Adrenal gland (tissue), 5 donors: ENCODE data around the gene DOCK4.

Experiments used
- CTCF ChIP-seq, 6 experiments: fragments of 450-650 bp in 4 of 6; fragments of 200-600 bp in 2 of 6; sonication (generic) in 1 of 6; IDR thresholded peaks; 1 replicate in 5 of 6; 2 replicates in 1 of 6; pipeline versions ENCODE4 v1.5.1 to v1.8.0; 2016 to 2021; ENCODE audit warnings: antibody characterized with exemption in 6 of 6, mild to moderate bottlenecking in 2 of 6, moderate library complexity in 1 of 6
- POLR2A ChIP-seq, 2 donors: fragments of 450-650 bp; IDR thresholded peaks; one replicate each; pipeline ENCODE4 v1.6.1; 2017; ENCODE audit warnings: antibody characterized with exemption in 2 of 2, mild to moderate bottlenecking in 2 of 2, moderate library complexity in 1 of 2
- donor health status: DM: no; HTN: no; CAD: no.

- TF ChIP-seq POLR2A (IDR thresholded peaks at IDR 0.05) = no peak
- no peak for TF ChIP-seq CTCF (IDR thresholded peaks at IDR 0.05)
These were observed 87.3 kb downstream of the DOCK4 start for GRCh38 chr7:112118581-112119566.
